HG02759 (cell line): ENCODE data around the gene AP2M1.

Source experiments
- ATAC-seq: cut with Tn5 transposase; IDR thresholded peaks from one replicate; pipeline ENCODE4 v1.9.1; 2021; ENCODE audit warnings: mild to moderate bottlenecking, moderate library complexity; ENCODE audit not compliant: unreplicated experiment

AP2M1 gene

DNA sequence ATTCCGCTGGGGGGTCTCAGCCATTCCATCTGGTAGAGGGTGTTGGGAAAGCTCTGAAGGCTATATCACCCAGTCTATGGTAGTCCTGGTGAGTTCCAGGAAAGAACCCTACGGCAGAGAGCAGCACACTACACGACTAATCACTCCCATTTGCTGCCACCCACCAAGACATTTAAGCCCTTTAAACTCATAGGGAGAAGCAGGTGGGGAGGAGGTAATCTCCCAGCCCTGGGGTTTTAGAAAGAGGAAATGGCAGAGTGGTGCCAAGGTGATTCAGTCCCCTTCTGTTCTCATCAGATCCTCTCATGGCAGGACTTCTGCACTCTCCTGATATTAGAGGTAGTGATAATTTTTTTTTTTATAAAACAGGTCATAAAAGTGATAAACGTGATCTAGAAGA, 44.2 kb downstream of the AP2M1 start:
- ATAC-seq = no peak

DNA sequence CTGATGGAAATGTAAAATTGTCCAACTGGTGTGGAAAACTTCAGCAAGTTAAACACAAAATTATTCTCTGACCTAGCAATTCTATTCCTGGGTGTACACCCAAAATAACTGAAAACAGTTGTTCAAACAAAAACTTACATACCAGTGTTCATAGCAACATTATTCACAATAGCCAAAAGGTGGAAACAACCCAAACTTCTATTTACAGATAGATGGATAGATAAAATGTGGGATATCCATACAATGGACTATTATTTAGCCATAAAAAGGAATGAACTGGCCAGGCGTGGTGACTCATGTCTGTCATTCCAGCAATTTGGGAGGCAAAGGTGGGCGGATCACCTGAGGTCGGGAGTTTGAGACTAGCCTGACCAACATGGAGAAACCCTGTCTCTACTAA, 47.9 kb downstream of the AP2M1 start:
- ATAC-seq = no peak

DNA sequence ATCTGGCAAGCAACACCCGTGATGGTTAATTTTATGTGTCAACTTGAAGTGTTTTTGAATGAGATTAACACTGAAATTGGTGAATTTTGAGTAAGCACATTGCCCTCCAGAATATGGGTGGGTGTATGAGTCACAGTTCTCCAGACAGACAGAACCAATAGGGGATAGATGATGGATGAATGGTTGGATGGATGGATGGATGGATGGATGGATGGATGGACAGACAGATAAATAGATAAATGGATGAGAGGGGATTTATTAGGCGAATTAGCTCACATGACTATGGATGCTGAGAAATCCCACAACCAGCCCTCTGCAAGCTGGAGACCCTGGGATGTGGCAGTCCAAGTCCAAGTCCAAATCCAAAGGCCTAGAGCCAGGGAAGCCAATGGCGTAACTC, 49.3 kb downstream of the AP2M1 start:
- ATAC-seq = no peak

DNA sequence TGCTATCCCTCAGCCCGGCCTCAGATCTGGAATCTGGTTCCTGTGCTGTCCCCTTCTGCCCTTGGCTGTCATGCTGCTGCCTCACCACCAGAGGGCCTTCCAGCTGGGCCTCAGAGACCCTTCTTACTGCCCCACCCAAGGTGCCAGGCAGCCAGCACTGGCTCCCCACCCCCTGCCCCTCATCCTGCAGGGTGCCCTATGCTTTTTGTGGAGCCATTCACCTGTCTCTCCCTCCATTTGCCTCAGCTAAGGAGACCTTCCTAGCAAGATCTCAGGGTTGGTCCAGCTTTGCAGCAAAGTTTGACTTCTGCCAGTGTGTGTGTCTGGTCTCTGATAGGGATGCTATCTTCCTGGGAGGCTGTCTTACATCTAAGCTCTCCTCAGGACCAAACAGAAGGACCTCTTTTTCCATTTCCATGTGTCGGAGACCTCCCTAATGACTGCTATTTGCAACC, 52.9 kb downstream of the AP2M1 start:
- ATAC-seq = peak; percentile 38

DNA sequence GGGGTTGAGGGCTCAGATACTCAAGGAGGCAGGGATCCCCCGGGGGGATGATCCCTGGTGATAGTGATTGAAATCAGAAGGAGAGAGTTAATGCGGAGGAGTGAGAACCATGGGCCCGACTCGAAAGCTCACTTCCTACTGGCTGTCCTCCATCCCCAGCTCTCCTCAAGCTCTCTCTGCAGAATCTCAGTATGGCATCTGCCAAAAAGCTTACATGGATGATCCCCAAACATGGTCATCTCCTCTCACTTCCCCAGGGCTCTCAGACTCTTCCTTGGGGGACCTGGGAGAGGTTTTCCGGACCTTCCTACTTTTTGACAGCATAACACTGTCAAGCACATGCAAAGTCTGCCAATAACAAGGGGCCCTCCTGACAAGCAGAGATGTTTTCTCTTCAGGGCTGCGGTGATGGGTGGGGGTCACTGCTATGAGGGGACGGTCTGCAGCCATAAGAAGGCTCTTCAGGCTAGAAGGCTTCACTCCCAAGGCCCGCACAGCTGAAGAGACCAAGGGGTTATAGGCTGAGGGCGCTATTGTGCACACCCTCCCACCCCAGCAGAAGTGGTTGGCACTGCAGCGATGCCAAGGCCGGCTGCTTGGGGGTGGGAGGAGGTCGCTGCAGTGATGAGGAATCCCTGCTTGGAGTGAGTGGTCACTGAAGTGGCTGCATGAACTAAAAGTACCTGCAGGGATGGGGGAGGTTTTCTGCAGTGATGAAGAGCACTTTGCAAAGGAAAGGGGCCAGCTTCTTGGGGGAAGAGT, 53.9 kb downstream of the AP2M1 start:
- ATAC-seq = no peak

DNA sequence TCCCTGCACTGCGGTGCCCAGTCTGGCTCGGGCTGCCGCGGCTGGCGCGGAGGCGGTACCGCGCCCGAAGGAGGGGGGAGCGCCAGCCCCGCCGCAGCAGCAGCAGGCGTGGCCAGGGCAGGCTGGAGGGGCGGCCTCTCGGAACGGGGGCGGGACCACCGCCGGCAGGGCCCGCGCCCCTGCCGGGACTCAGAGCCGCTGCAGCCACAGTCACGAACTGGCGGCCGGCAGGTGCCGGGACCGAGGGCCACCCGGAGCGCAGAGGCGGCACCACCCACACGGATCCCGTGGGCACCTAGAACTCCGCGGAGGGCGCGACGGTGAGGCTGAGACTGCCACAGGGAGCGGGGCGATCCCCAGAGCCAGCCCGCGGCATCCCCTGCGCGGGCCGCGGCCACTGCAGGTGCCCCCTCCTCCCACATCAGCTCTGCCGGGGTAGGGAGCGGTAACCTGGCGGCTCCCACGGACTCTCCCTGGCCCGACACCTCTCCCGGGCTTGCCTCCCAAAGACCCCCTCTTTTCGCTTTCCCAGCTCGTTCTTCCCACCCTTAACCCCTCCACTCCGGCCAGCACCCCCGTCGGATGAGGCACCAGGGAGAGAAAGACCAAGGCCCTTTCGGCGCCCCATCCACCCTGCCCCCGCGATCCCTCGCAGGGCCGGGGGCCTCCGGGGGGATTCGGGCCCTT, 54.9 kb downstream of the AP2M1 start, which contains the start of gene VWA5B2:
Gene VWA5B2, plus strand, starts transcription at position 192 of the 687 bp plus-strand sequence. CDS start 944 bp downstream, outside the sequence.
- peak; percentile 85 for ATAC-seq

DNA sequence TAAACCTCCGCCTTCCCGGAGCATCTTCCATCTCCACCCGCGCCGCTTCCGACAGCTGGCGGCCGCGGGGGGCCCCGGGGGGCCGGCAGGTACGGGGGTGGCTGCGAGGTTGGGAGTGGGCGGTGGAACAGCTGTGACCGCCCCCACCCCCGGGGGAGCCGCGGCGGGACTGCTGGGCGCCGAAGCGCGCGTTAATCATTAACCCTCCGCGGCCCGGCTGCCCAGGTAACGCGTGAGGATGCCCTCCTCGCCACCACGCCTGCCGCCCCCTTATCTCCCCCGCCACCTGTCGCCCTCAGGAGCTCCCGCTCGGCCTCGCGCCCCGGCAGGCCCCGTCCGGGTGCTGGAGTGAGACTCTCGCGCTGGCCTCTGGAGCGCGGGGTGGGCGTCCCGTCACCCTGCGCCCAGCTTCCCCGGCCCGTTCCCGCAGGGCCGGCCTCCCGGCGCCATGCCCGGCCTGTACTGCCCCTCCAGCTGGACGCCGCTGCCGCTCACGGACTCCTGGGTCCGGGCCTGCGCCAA, 55.5 kb downstream of the AP2M1 start:
- no peak for ATAC-seq

DNA sequence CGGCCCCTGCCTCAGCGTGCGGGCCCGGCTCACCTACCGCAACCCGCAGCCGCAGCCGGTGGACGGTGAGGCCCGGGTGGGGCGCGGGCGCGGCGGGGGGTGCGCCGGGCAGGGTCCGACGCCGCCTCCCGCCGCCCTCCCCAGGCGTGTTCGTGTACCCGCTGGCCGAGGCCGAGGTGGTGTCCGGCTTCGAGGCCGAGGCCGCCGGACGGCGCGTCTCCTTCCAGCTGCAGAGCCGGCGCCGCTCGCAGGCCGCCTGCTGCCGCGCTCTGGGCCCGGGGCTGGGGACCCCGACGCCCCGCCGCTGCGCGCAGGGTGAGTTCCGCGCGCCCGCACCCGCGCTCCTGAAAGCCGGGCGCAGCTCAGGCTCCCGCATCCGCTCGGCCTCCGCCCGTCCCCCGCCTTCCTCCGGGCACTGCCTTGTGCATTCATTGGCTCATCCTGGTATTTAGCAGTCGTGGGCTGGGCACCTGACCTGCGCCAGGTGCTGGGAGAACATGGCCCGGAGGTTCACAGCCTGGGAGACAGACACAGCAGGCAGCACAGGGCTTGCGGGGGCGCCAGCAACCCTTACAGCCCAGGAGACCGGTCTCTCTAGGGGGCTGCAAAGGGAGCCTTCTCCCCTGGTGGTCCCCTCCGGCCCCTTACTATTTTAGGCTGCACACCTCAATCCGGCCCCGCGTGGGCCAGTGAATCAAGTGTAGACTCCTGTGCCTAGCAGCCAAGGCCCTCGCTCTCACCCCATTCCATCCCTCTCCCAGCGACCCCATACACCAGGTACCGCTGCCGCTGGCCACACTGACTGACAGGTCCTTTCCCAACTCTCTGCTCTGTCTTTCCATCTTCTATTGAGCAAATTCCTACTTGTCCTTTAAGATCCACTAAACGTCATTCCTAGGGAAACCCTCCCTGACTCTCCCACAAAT, 56.2 kb downstream of the AP2M1 start:
- ATAC-seq = no peak

DNA sequence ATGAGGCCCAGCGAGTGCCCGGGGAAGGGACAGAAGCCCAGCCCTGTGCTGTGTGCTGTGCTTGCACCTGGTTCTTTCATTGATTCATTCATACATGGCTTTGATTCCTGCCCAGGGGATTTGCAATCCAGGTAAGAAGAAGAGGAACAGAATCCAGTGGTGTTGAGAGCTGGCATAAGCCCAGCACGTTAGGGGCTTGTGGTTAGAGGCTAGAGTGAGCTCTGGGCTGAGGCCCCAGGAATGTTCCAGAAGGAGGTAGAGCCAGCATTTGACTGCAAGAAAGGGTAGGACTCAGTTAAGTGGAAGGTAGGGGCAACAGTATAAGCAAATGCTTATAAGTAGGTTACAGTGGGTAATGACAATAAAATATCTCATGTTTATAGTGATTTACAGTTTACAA, 57.0 kb downstream of the AP2M1 start:
- no peak for ATAC-seq

DNA sequence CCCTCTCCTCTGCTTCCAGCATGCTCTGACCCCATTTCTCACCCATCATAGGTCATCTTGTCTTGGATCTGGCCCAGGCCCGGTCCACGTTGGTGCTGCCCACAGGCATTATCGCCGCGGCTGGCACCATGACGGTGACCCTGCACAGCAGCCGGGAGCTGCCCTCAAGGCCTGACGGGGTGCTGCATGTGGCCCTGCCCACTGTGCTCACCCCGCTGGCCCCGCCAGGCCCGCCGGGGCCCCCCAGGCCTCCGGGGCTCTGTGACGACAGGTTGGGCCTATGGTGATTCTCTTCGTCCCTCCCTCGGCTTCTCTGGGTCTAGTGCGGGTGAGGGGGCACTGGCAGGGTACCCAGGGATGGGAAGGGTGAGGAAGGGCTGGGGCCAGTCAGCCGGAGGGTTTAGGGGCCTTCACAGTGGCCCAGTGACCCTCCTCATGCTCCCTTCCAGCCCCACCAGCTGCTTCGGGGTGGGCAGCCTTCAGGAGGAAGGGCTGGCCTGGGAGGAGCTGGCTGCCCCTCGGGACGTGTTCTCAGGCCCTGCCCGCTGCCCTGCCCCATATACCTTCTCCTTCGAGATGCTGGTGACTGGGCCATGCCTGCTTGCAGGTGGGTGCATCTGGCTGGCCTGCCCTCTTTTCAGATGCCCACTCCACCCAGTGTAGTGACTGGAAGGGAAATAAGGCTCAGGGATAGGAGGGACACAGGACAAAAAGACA, 58.6 kb downstream of the AP2M1 start:
- ATAC-seq = no peak
